OCI-LY1 (cell line): ENCODE measurements around the gene MRPL40.

Source experiments
- CTCF ChIP-seq: fragments of 200-600 bp; sonication (generic), shearing (Covaris generic); IDR thresholded peaks from 2 replicates; pipeline ENCODE4 v1.5.1; 2017; ENCODE audit warnings: mild to moderate bottlenecking, antibody characterized with exemption, low read length, moderate library complexity, mixed read lengths
- EZH2 ChIP-seq: fragments of 200-600 bp; sonication (generic), shearing (Covaris generic); IDR thresholded peaks from 2 replicates; pipeline ENCODE4 v1.8.0; 2017; ENCODE audit warnings: borderline replicate concordance, mixed run types, mild to moderate bottlenecking, antibody characterized with exemption, low read length, moderate library complexity, mixed read lengths

GRCh38 chr22:19424186-19424500 is 8.2 kb upstream of the MRPL40 start:
- TF ChIP-seq CTCF = no peak
- no peak for TF ChIP-seq EZH2
